ENCODE data around the gene ASCL5.

ASCL5 gene

DNA sequence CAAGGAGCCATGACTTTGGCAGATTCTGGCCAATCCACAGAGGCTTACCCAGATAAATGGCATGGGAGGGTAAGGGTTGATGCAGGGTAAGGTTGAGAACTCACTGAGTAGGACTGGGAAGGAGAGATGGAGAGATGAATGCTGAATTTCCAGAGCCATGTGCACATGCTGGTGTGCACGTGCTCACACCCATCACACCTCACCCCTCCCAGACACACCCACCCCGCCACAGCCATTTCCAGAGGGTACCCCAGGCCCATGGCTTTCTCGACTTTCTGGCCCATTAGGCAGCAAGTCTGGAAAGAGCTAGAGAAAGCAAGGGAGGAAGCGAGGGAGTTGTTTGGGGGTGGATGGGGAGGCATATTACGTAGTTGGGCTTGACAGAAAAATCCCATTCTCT lies 16.4 kb downstream of the ASCL5 start:
- Histone ChIP-seq H3K79me2 (ENCODE audit: low read length) (no peaks in the 10 kb centered on the region), H3K4me1 (ENCODE audit: low read length) (no peaks in the 10 kb centered on the region), H3F3A (ENCODE audit: insufficient read depth, low read length) (no peaks in the 10 kb centered on the region), H3K27ac (ENCODE audit: low read length) (no peak overlapping the region), H3K27me3 (replicated peaks; ENCODE audit: insufficient read depth, low read length) (no peaks in the 10 kb centered on the region), H4K20me1 (ENCODE audit: insufficient read depth, low read length) (no peaks in the 10 kb centered on the region), H2AFZ (ENCODE audit: low read length) (no peak overlapping the region), H3K9ac (ENCODE audit: low read length) (no peak overlapping the region), H3K9me3 (replicated peaks; ENCODE audit: insufficient read depth, low read length) (no peaks in the 10 kb centered on the region), H3K9me2 (replicated peaks; ENCODE audit: insufficient read depth, low read length) (no peaks in the 10 kb centered on the region), H3K4me3 (ENCODE audit: low read length) (no peak overlapping the region), H3K4me2 (ENCODE audit: low read depth, low read length) (no peak overlapping the region), H3K36me3 (replicated peaks; ENCODE audit: insufficient read depth, low read length) (no peaks in the 10 kb centered on the region)
- DNase-seq = no peak
- TF ChIP-seq EZH2 (optimal IDR thresholded peaks at IDR 0.05; ENCODE audit: low read depth, low read length) (no peak), EZH2phosphoT487 (IDR thresholded peaks at IDR 0.05; ENCODE audit: low read length) (no peak)
- TF ChIP-seq, protein P1, sequence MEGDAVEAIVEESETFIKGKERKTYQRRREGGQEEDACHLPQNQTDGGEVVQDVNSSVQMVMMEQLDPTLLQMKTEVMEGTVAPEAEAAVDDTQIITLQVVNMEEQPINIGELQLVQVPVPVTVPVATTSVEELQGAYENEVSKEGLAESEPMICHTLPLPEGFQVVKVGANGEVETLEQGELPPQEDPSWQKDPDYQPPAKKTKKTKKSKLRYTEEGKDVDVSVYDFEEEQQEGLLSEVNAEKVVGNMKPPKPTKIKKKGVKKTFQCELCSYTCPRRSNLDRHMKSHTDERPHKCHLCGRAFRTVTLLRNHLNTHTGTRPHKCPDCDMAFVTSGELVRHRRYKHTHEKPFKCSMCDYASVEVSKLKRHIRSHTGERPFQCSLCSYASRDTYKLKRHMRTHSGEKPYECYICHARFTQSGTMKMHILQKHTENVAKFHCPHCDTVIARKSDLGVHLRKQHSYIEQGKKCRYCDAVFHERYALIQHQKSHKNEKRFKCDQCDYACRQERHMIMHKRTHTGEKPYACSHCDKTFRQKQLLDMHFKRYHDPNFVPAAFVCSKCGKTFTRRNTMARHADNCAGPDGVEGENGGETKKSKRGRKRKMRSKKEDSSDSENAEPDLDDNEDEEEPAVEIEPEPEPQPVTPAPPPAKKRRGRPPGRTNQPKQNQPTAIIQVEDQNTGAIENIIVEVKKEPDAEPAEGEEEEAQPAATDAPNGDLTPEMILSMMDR (IDR thresholded peaks at IDR 0.05; ENCODE audit: low read length) = no peak

DNA sequence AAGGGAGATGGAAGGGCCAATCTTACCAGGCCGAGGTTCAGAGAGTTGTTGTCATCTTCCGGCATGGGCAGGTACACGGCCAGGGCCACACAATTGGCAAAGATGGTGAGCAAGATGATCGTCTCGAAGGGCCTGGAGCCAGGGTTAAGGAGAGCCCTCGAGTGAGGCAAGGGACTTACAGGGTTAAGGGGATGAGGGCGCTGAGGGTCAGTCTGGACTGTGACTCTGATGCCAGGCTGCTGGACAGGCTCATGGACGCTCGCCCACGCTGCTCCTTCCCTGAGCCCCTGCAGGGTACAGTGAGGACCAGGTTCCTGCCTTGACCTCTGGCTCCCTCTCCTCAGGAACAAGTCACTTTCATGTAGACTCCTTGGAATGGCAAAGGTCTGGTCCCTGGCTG lies 16.8 kb downstream of the ASCL5 start:
- Histone ChIP-seq H3K9ac (ENCODE audit: low read length) (no peak overlapping the region), H3K4me3 (ENCODE audit: low read length) (no peak overlapping the region), H3K9me3 (replicated peaks; ENCODE audit: insufficient read depth, low read length) (no peaks in the 10 kb centered on the region), H3F3A (ENCODE audit: insufficient read depth, low read length) (no peaks in the 10 kb centered on the region), H3K36me3 (replicated peaks; ENCODE audit: insufficient read depth, low read length) (no peaks in the 10 kb centered on the region), H3K79me2 (ENCODE audit: low read length) (no peaks in the 10 kb centered on the region), H3K27me3 (replicated peaks; ENCODE audit: insufficient read depth, low read length) (no peaks in the 10 kb centered on the region), H4K20me1 (ENCODE audit: insufficient read depth, low read length) (no peaks in the 10 kb centered on the region), H3K4me2 (ENCODE audit: low read depth, low read length) (no peak overlapping the region), H3K4me1 (ENCODE audit: low read length) (no peaks in the 10 kb centered on the region), H3K27ac (ENCODE audit: low read length) (no peak overlapping the region), H2AFZ (ENCODE audit: low read length) (no peak overlapping the region), H3K9me2 (replicated peaks; ENCODE audit: insufficient read depth, low read length) (no peaks in the 10 kb centered on the region)
- DNase-seq = no peak
- TF ChIP-seq, protein P1 (IDR thresholded peaks at IDR 0.05; ENCODE audit: low read length) = no peak
- no peak for TF ChIP-seq EZH2 (optimal IDR thresholded peaks at IDR 0.05; ENCODE audit: low read depth, low read length)
- no peak for TF ChIP-seq EZH2phosphoT487 (IDR thresholded peaks at IDR 0.05; ENCODE audit: low read length)

DNA sequence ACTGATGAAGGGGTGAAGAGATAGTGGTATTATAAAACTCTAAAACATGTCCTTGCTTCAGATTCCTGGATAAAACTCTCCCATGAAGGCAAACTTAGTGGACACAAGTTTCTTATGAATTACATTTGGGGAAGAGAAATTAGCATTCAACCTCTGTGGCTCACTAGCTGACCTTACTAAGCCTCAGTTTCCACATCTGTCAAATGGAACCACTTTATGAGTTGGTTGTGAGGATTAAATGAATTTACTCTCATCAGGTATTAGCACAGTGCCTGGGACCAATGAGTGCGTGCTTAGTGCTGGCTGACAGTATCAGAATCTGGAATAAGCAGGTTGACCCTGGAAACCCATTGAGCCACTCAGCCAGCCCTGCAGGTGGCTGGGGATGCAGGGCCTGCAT lies 17.3 kb downstream of the ASCL5 start:
- Histone ChIP-seq H3K9ac (ENCODE audit: low read length) (no peak overlapping the region), H2AFZ (ENCODE audit: low read length) (no peak overlapping the region), H3K4me2 (ENCODE audit: low read depth, low read length) (no peak overlapping the region), H3K79me2 (ENCODE audit: low read length) (no peaks in the 10 kb centered on the region), H3K9me3 (replicated peaks; ENCODE audit: insufficient read depth, low read length) (no peaks in the 10 kb centered on the region), H3K27me3 (replicated peaks; ENCODE audit: insufficient read depth, low read length) (no peaks in the 10 kb centered on the region), H3K9me2 (replicated peaks; ENCODE audit: insufficient read depth, low read length) (no peaks in the 10 kb centered on the region), H3F3A (ENCODE audit: insufficient read depth, low read length) (no peaks in the 10 kb centered on the region), H3K4me1 (ENCODE audit: low read length) (no peaks in the 10 kb centered on the region), H3K27ac (ENCODE audit: low read length) (no peak overlapping the region), H3K36me3 (replicated peaks; ENCODE audit: insufficient read depth, low read length) (no peaks in the 10 kb centered on the region), H3K4me3 (ENCODE audit: low read length) (no peak overlapping the region), H4K20me1 (ENCODE audit: insufficient read depth, low read length) (no peaks in the 10 kb centered on the region)
- TF ChIP-seq, protein P1 (IDR thresholded peaks at IDR 0.05; ENCODE audit: low read length) = no peak
- TF ChIP-seq EZH2phosphoT487 (IDR thresholded peaks at IDR 0.05; ENCODE audit: low read length) = no peak
- TF ChIP-seq EZH2 (optimal IDR thresholded peaks at IDR 0.05; ENCODE audit: low read depth, low read length) = no peak
- no peak for DNase-seq
